ENCODE measurements around the gene PLEKHG4B.

DNA sequence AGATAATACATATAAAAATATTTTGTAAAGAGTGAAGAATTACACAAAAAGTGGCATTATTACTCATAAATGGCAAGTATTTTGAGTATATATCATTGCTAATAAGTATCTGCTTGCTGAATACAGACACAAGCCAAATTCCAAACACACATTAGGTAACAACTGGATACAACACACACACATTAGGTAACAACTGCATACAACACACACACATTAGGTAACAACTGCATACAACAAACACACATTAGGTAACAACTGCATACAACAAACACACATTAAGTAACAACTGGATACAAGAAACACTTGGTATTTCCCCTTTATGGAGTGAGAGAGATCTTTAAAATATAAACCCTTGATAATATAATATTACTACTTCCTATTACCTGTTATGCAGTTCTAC lies 112.5 kb downstream of the PLEKHG4B start:
- TF ChIP-seq, protein P1, sequence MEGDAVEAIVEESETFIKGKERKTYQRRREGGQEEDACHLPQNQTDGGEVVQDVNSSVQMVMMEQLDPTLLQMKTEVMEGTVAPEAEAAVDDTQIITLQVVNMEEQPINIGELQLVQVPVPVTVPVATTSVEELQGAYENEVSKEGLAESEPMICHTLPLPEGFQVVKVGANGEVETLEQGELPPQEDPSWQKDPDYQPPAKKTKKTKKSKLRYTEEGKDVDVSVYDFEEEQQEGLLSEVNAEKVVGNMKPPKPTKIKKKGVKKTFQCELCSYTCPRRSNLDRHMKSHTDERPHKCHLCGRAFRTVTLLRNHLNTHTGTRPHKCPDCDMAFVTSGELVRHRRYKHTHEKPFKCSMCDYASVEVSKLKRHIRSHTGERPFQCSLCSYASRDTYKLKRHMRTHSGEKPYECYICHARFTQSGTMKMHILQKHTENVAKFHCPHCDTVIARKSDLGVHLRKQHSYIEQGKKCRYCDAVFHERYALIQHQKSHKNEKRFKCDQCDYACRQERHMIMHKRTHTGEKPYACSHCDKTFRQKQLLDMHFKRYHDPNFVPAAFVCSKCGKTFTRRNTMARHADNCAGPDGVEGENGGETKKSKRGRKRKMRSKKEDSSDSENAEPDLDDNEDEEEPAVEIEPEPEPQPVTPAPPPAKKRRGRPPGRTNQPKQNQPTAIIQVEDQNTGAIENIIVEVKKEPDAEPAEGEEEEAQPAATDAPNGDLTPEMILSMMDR (conservative IDR thresholded peaks at IDR 0.05; ENCODE audit: low read depth, low read length), result no peak
- TF ChIP-seq EZH2 (IDR thresholded peaks at IDR 0.05; ENCODE audit: low read length, unreplicated experiment) (no peak), EZH2phosphoT487 (IDR thresholded peaks at IDR 0.05; ENCODE audit: borderline replicate concordance, low read length) (no peak)
